GM21367 (cell line): ENCODE results near the gene HOXB13.

Source experiments
- ATAC-seq: cut with Tn5 transposase; IDR thresholded peaks from one replicate; pipeline ENCODE4 v1.9.1; 2021; ENCODE audit not compliant: unreplicated experiment

Gene HOXB13

GRCh38 chr17:48715496-48716399, 12.8 kb downstream of the HOXB13 start:
- ATAC-seq = no peak

GRCh38 chr17:48711128-48711527, 17.4 kb downstream of the HOXB13 start:
- ATAC-seq = no peak

GRCh38 chr17:48704361-48705248, 23.9 kb downstream of the HOXB13 start:
- ATAC-seq = no peak

DNA sequence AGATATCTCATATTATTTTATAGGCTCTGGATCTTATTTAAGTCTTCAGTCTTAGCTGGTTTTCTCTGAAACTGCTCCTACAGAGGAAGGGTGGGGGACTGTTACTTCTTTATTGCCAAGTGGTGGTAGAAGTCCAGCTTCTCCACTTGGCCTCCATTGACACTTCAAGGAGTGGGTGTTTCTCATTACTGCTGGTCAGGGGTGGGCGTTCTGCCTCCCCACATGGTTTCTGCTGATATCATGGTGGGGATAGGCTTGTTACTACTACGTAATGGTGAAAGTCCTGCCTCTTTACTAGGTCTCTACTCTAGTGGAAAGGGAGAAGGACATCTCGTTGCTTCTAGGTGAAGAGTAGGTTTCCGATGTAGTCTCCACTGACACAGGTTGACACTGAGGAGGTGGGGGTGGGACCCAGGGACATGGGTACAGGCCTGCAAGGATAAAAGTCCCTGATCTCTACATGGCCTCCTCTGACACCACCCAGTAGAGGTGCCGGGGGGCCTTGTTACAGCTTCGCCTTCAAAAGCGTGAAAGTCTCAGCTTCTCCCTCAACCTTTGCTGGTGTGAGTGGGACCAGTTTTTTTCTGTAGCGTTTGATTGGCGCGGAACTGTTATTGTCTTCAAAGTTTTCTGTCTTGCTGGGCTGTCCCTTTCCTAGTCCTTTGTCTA, 26.6 kb downstream of the HOXB13 start:
- ATAC-seq = no peak

- ATAC-seq = no peak
Measured at GRCh38 chr17:48693178-48693577, 35.4 kb downstream of the HOXB13 start.

GRCh38 chr17:48692049-48692448, 36.5 kb downstream of the HOXB13 start:
- ATAC-seq = no peak

DNA sequence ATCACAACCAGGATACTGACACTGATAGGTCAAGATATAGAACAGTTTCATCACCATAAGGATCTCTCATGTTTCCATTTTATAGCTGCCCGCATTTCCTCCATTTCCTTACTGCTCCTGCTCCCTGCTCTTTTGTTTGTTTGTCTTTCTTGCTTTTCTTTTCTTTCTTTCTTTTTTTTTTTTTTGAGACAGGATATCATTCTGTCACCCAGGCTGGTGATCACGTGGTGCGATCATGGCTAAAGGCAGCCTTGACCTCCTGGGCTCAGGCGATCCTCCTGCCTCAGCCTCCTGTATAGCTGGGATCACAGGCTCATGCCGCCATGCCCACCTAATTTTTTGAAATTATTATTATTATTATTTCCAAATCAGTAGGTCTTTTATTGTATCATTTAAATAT, 37.9 kb downstream of the HOXB13 start:
- no peak for ATAC-seq

DNA sequence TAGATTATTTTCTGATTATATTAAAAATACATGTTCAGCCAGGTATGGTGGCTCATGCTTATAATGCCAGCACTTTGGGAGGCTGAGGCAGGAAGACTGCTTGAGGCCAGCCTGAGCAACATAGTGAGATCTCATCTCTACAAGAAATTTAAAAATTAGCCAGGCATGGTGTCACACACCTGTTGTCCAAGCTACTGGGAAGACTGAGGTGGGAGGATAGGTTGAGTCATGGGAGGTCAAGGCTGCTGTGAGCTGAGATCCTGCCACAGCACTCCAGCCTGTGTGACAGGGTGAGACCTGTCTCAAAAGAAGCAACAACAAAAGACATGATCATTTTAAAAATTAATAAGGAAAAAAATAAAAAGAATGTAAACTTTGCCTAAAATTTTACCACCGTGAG, 46.9 kb downstream of the HOXB13 start:
- ATAC-seq = no peak

DNA sequence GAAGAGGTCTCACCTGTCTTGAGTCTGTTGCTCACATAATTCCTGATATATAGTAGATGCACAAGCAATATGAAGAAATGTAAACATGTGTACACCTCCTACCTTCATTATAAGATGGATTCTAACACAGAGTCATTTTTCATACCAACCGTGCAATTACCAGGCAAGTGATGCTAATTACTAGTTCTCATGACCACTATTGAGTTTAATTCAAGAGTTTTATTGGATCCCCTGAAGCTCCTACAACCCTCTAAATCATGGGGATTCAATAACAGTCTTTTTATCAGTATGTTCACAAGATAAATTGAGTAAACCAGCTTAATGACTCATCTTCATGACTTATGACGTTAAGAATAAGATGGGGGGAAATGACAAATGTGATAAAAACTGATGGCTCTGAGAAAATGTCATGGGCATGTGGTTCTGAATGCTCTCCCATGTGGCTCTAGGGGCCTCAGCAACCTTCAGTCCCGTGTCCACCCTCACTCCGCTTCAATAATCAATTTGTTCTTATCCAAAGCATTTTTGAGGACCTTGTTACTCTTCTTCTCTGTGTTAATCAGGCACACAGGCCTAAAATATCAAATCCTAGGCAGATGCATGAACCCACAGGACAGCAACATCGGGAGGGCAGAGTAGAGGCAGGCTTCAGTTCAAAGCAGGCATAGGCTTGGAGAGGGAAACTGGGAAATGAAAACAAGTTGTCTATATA, 49.0 kb downstream of the HOXB13 start:
- no peak for ATAC-seq

DNA sequence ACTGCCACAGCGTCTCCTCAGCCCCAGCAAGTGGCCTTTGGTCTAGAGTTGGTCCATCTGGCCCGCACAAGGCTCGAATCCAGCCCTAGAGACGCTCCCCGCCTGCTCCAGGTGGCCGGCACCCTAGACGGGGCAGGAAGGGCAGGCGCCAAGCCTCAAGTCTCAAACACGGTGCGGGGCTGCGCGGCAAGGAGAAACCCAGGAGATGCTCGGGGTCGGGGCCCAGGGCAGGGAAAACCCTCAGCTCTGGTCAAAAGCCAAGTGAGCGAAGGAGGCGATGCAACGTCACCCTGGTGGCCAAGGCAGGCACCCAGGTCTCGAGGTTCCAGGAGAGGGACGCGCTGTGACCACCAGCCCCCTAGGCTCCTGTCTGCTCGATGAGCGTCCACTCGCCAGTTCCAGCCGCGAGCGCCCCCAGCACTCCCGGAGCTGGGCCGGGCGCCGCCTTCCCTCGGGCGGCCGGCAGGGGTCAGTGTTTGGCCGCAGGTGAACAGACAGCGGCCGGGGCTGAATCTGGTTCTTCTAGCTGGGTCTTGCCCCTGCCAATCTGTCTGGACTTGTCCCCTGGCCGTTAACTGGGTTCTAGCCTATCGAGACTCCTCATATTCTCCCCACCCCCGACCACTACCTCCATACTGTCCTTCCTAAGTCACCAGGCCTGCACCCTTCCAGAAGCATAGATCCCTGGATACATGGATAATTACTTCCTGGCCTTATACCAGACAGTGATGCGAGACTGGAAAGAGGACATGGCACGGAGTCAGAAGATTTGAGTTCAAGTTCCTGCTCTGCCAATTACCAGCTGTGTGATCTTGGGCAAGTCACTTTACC, 50.2 kb downstream of the HOXB13 start:
- ATAC-seq = no peak

GRCh38 chr17:48676963-48677558, 51.5 kb downstream of the HOXB13 start:
- no peak for ATAC-seq
